IPS-18c (cell line): ENCODE measurements around the gene BABAM1.
A peak's percentile ranks its signal among the peaks of the same experiment; 100 is the strongest.

Experiments used
- H3K4me3 ChIP-seq: 2 replicates; pipeline ENCODE4 v1.7.0; 2013; ENCODE audit warnings: low read depth, mild to moderate bottlenecking, low read length, moderate library complexity; ENCODE audit not compliant: insufficient read depth
- H3K9me3 ChIP-seq: one replicate; pipeline ENCODE4 v1.6.1; 2013; ENCODE audit warnings: mild to moderate bottlenecking, low read length, moderate library complexity; ENCODE audit not compliant: control insufficient read depth, insufficient read depth

BABAM1 gene

DNA sequence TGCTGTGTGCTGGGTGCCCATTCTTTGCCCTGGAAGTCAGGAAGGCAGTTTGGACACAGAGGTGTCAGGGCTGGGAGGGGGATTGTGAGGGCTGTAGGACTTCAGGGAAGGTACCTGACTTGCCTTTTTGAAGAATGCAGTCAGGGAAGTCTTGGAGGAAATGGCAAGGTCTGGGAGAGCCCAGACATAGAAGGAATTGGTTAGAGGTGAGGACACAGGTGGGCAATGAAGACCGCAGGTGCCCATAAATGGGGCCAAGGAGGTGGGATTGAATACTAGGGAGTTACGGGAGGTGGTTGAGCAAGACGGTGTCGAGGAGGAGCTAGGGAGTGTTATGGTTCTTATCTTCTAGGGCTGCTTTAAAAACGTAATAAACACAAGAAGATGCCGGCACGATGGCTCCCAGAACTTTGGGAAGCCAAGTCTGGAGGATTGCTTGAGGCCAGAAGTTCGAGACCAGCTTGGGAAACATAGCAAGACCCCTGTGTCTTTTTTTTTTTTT is 40.7 kb downstream of the BABAM1 start:
- H3K9me3 ChIP-seq: peaks cover 4% of the 10 kb centered on the region
- no peak overlapping the region for H3K4me3 ChIP-seq

DNA sequence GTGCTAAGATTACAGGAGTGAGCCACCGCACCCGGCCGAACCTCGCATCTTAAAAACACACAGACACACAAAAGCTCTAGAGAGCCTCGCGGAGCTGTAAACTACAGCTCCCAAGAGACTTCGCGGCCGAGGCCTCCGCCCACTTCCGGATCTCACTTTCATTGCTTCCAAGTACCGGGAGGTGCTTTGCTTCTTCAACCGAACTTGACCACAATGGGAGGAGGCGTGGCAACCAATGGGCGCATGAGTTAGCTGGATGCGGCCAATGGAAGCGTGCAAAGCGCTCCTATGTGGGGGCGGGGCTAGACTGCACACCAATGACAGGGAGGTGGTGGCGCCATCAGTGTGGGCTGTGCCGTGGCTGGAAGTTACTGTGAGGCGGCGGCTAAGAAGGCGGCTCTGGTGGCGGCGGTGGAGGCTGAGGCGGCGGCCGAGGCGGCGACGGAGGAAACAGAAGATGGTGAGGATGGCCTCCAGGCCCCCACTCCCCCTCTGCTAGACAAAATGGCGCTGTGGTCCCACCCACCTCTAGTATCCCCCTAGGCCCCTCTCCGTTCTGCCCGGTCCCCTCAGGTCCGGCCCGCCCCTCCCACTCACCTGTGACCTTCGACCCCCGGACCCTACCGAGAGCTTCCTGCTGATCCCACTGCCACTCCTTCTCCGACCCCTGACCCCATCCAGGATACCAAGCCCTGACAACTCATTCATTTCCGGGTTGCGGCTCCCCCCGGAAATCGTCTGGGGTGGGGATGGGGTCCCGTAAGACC is 42.1 kb downstream of the BABAM1 start, which contains the start of gene DDA1:
Gene DDA1, plus strand, starts transcription at position 366 of the 767 bp plus-strand sequence. Its CDS starts 92 bp downstream, at position 458.
- Histone ChIP-seq H3K4me3 (peak within 1 kb of the TSS; percentile 84), H3K9me3 (peaks cover 4% of the 10 kb centered on the region)

DNA sequence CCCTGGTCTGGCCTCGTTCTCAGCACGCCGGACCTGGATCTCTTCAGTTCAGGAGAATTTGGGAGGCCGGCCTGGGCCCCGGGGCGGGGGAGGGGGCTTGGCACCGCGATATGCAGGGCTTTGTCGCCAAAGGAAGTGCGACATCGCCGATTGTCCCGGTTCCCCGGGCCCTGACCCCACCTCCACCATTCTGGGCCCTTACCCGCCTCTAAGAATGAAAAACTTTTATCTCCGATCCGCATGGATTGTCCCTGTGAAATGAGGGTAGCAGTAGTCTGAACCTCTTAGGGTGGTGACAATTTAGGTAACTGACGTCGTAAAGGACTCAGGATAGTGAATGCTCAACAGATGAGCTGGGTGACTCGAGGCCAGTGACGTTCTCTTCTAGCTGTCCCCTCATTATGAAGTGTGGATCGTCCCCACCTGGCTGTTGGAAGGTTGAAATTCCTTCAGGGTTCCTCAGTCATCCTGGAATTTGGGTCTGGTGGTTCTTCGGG is 42.8 kb downstream of the BABAM1 start:
- Histone ChIP-seq H3K4me3 (peak overlapping the region; percentile 84), H3K9me3 (peaks cover 4% of the 10 kb centered on the region)

DNA sequence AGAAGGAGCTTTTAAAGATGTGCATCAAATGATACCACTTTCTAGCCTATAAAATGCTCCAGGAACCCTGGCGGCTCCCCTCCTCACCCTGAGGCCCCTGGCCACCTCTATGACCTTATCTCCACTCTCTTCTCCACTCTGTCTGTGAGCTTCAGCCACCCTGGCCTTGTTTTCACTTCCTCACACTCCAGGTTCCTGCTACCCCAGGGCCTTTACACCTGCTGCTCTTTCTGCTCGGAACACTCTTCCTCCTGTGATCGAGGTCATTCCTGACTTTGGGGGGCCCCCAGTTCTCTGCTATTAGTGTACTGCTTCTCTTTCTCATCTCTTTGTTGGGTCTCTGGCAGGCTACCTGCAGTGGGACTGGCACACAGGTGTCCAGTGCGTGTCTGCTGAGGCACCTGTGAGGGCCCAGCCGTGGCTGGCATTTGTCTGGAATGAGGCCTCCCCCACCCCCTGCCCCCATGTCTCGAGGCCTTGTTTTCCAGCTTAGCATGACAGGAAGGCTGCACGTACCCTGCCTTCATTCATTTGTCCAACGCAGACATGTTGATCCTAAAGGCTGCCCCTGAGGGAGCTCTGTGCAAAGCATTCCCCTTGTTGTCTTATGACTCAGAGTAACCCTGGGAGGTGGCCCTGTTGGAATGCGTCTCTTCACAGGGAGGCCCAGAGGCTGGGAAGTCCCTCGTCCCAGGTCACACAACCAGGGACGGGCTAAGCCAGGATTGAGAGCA is 44.4 kb downstream of the BABAM1 start:
- Histone ChIP-seq H3K4me3 (no peak overlapping the region), H3K9me3 (peaks cover 4% of the 10 kb centered on the region)

DNA sequence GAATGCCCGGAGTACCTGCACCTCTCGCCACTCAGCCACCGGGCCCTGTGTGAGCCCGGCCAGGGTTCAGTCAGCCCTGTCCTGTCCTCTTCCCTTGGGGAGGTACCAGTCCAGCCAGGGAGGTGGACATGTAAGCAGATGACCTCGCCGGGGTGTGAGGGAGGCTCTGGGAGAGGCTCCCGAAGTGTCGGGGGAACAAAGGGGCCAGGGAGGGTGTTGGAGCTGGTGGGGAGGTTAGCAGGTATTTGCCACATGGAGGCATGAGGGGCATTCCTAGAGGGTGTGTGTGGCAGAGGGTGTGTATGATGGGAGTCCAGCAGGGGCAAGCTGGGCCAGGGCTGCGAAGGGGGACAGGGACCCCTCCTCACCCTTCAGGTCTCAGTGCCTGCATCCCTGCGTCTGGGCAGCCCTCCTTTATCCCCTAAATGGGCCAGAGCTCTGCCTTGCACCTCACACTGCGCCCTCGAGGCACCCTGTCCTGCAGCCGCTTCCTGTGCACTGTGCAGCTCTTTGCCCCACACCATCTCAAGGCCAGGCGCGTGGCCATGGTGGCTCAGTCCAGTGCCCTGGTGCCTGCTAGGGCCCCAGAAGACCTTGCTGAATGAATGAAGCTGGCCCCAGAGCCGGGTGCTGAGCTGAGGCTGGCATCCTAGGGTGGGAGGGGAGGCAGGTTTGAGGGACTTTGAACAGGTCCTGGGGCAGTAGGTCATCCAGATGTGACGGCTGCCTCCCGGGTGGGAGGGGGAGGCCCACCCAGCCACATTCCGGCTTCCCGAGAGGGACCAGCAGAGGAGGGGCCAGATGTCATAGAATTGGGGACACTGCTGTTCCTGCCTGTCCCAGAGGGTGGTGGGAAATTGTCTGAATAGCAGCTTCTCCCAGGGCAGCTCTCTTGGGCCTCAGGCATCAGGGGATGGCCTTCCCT is 45.2 kb downstream of the BABAM1 start:
- H3K9me3 ChIP-seq: peaks cover 4% of the 10 kb centered on the region
- H3K4me3 ChIP-seq: no peak overlapping the region

DNA sequence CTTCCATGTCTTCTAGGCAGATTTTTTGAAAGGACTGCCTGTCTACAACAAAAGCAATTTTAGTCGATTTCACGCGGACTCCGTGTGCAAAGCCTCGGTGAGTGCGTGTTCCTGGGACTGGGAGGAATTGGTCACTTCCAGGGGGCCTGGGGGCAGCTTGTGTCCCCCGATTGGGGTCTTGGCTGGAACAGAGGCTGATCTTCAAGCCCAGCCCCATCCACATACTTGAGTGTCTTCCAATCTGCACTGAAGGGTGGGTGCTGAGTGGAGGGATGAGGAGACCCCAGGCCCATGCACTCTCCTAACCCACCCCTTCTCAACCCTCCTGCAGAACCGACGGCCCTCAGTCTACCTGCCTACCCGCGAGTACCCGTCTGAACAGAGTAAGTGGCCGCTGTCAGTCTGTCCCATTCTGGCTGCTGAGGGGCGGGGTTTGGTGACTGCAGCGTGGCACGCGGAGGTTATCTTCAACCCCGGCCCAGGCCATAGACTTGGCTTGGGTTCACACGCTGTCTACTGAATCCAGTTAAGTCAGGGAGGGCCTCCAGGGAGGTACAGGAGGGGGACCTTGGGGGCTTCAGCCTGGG is 46.9 kb downstream of the BABAM1 start:
- Histone ChIP-seq H3K9me3 (peaks cover 4% of the 10 kb centered on the region), H3K4me3 (no peak overlapping the region)

DNA sequence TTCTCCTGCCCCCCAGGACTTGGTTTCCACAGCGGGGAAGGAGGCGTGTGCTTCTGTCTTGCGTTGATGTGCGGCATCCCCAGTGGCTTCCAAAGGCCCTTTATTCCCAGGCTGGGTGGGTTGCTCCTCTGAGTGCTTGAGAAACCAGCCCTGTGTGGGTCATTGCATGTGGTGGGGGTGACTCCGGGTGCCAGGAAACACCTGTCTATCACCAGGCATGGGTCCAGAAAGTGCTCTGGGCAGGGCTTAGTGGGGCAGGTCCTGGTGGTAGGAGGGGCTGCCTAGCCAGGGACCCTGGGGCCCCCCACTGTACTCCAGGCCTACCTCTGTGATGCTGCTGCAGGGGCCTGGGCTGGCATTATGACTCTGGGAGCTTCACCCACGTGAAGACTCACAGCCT is 51.7 kb downstream of the BABAM1 start:
- H3K4me3 ChIP-seq: no peak overlapping the region
- no peaks in the 10 kb centered on the region for H3K9me3 ChIP-seq

DNA sequence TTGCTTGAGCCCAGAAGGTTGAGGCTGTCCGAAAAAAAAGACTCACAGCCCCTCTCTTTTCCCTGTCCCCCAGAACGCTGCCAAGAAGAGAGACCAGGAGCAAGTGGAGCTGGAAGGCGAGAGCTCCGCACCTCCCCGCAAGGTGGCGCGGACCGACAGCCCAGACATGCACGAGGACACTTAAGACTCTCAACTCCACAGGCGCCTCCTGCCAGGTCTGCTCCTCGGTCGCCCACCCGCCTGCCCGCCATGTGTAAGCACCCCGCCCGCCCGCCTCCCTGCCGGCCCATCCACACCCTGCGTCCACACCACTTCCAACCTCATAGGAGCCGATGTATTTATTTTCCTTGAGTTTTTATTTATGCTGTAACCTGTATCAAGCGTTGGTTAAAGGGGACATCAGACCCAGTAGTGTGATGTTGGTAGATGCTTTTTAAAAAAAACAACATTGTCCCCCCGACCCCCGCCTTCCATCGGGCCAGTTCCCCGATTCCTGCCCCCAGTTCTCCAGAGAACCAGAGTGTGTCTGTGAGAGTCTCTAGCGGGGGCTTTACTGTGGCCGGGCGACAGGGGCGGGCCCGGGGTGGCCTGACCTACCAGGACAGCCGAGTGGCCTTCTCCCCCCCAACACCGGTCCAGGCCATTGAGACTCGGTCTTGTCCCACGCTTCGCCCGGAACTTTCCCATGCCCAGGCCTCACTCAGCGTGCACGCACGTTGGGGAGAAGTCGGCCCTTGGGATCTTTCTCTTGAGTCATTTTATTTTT is 52.4 kb downstream of the BABAM1 start:
- no peak overlapping the region for H3K4me3 ChIP-seq
- no peaks in the 10 kb centered on the region for H3K9me3 ChIP-seq

DNA sequence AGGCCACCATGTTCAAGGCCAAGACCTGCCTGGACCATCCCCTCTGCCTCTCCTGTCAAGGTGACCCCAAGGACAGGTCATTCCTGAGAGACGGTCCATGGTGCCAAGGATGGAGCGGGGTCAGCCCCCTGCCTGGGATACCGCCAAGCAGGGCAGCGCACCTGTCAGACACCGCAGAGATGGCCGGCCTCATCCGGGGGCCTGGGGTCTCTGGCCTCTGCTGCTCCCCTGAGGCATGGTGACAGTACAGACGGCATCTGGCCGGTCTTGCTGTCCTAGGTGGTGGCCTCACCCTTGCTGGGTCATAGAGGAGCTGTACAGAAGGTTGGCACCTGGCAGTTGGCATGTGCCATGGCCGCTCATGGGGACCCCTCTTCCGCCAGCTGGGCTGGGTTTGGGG is 53.2 kb downstream of the BABAM1 start:
- Histone ChIP-seq H3K4me3 (no peak overlapping the region), H3K9me3 (no peaks in the 10 kb centered on the region)

DNA sequence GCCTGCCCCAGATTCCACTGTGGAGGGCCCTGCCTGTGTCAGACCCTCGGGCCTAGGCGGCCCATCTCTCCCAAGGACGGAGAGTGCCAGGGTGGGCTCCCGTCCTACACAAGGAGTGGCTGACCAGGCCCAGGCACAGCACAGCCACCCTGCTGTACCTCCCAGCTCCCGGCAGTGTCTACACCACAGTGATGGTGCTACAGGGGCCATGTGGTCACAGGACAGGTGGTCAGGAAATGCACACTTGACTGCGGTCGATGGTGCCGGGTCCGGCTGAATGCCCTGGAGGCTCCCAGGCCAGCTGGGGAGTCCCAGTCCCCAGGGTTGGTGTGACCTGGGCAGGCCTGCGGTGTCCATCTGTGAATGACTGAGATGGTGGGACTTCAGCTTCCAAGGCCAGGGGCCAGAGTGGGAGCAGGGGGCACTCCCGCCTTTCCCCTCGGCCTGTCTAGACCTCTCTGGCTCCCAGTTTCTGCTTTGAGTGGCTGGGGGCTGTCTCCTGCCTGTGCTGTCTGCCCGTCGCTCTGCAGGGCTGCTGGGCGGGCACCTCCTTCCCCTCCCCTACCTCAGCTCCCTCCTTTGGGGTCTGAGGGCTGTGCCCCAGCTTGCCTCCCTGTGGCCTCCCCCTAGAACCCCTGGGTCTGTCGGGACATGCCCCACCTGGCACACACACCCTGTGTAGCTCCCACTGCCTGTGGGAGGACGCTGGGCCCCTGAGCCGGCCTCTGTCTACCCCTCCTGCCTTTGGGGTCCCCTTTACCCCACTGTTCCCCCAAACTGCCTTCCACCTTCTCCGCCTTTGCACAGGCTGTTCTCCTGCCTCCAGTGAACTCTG is 54.6 kb downstream of the BABAM1 start:
- no peaks in the 10 kb centered on the region for H3K9me3 ChIP-seq
- no peak overlapping the region for H3K4me3 ChIP-seq

DNA sequence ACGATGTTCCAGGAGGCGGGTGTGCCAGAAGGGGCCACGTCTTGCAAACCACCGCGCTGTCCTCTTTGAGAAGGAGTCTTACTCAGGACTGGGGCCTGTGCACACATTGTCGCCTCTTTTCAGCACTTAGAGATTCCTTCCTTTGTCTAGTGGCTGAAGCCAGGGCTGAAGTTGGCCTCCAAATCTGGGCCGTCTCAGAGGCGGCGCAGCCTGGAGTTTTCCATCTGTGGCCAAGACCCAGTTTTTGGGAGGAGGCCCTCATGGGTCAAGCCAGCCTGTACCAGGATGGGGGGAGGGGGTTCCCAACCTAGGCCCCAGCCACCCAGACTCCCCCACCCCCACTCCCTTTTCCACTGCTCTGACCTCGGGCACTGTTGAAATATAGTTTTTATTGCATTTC is 55.6 kb downstream of the BABAM1 start:
- Histone ChIP-seq H3K9me3 (no peaks in the 10 kb centered on the region), H3K4me3 (no peak overlapping the region)

DNA sequence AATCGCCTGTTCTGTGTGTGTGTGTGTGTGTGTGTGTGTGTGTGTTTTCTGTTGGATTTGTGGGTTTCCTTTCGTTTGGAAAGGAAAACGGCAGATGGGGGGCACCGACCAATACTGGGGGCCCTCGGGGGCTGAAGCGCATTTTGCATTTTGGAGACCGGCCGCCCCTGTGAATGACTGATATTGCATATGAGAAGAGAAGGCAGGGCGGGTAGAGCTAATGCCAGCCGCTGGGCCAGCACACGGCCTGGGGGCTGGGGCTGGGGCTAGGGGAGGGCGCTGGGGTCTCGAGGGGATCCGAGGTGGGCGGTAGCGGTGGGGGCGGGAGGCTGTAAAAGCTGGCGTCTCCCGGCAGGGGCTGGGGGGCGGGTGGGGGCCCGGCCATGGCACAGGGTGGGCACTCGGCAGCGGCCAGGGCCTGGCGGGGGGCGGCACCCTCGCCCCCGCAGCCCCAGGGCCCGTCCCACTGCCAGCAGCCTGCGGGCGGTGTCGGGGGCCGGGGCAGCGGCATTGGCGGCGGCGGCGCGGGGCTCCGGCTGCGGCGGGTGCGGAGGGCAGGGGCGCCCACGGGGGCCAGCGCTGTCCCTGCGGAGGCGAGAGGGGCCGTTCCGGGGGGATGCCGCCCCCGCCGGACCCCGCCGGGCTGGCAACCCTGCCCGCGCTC is 56.2 kb downstream of the BABAM1 start:
- H3K9me3 ChIP-seq: peaks cover 3% of the 10 kb centered on the region
- no peak overlapping the region for H3K4me3 ChIP-seq

DNA sequence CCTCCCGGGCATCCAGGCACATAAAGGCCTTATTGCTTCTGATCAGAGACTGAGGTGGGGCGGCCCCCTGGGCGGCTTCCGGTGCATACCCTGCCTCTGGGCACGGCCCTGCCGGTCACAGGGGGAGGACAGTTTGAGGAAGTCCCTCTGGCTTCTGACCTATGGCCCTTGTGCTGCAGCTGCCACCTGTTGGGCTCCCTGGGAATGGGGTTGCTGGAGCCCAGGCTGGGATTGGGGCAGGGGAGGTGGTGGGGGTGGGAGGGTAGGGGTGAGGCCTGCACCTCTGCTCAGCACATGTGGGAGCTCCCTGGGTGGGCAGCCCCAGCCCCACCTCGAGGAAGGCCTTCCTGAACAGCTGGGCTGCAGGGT is 56.7 kb downstream of the BABAM1 start:
- peaks cover 3% of the 10 kb centered on the region for H3K9me3 ChIP-seq
- H3K4me3 ChIP-seq: no peak overlapping the region

DNA sequence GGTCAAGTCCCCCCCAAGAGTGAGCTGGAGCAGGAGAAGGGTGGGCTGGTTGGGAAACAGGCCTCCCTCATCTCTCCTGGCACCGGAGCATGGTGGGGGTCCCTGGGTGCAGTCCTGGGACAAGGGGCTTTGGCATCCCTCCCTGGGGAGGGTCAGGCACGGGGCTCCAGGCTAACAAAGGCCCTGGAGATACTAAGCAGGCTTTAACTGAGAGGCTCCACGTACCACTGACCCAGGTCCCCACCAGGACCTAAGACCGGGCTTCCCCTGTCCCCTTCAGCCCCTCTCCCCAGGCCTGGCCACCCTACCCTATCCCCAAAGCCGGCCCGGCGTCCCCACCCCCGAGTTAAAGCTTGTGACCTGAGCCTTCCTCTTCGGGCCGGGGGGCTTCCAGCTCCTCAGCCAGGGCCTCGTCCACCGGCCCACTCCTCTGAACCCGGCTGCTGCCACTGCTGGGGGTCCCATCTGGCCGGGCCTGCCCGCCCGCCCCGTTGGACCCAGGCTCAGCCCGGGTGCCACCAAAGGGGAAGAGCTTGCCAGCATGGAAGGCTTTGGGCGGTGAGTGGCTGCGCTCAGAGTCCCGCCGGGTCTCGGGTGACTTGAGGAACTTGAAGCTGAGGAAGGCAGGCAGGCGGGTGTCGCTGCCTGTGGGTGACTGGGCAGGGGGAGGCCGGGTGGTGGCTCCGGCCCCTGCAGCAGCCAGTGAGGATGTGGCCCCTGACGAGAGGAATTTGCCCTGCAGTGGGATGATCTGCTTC is 57.3 kb downstream of the BABAM1 start:
- no peak overlapping the region for H3K4me3 ChIP-seq
- peaks cover 5% of the 10 kb centered on the region for H3K9me3 ChIP-seq
